Activated effector memory CD4-positive, alpha-beta T cell treated with Interleukin-2 at 50 U/mL for 16 hours (primary cell): ENCODE results near the gene TTC34.

ENCODE experiments used
- DNase-seq: peaks from one replicate; pipeline ENCODE4 v3.0.0-alpha.2; 2020

The TTC34 gene

GRCh38 chr1:2587860-2588571 lies 213.5 kb downstream of the TTC34 start:
- no peak for DNase-seq

GRCh38 chr1:2587071-2587859 lies 214.2 kb downstream of the TTC34 start:
- no peak for DNase-seq

- peak; percentile 95 for DNase-seq
These were observed 215.1 kb downstream of the TTC34 start, which contains the start of gene PRXL2B for GRCh38 chr1:2586154-2587070. Gene PRXL2B (plus strand): TSS chr1:2586777. CDS start chr1:2586886, 109 bp downstream.
